Tibial artery (tissue), 4 donors: ENCODE results near the gene HS6ST2.

ENCODE experiments used
- DNase-seq, 2 donors: peaks; one replicate each; pipeline ENCODE4 v3.0.0-alpha.2; 2019
- H3K27ac ChIP-seq, 2 donors: fragments of 200-600 bp; sonication (generic) in 1 of 2; 1 replicate in 1 of 2; 2 replicates in 1 of 2; pipeline ENCODE4 v1.5.1; 2018 to 2019; ENCODE audit warnings: mild to moderate bottlenecking in 1 of 2
- H3K27me3 ChIP-seq, 2 donors: fragments of 200-600 bp; sonication (generic) in 1 of 2; one replicate each; pipeline versions ENCODE4 v1.5.1 to v1.6.0; 2016 to 2019
- H3K36me3 ChIP-seq, 3 donors: fragments of 200-600 bp; sonication (generic) in 2 of 3; one replicate each; pipeline ENCODE4 v1.5.1; 2016 to 2019; ENCODE audit warnings: mild to moderate bottlenecking in 2 of 3
- H3K4me1 ChIP-seq, 4 donors: fragments of 200-600 bp; sonication (generic) in 2 of 4; 1 replicate in 3 of 4; 2 replicates in 1 of 4; pipeline ENCODE4 v1.5.1; 2016 to 2019
- H3K4me3 ChIP-seq, 2 donors: fragments of 200-600 bp; sonication (generic) in 1 of 2; 1 replicate in 1 of 2; 2 replicates in 1 of 2; pipeline ENCODE4 v1.5.1; 2018 to 2019; ENCODE audit warnings: mild to moderate bottlenecking in 2 of 2
- H3K9me3 ChIP-seq, 3 donors: fragments of 200-600 bp; sonication (generic) in 1 of 3; one replicate each; pipeline ENCODE4 v1.5.1; 2016 to 2019
- CTCF ChIP-seq, 2 experiments: fragments of 200-600 bp in 1 of 2; fragments of 450-650 bp in 1 of 2; IDR thresholded peaks; one replicate each; pipeline ENCODE4 v1.5.1; 2017 to 2019; ENCODE audit warnings: antibody characterized with exemption in 2 of 2, mild to moderate bottlenecking in 1 of 2, moderate library complexity in 1 of 2
- intact Hi-C: fragments of 100-400 bp; cut with DNase I; formaldehyde crosslinking; loops from one replicate; pipeline ENCODE4 v1.15.0; 2023; ENCODE audit warnings: low total_unique reads

Gene HS6ST2

DNA sequence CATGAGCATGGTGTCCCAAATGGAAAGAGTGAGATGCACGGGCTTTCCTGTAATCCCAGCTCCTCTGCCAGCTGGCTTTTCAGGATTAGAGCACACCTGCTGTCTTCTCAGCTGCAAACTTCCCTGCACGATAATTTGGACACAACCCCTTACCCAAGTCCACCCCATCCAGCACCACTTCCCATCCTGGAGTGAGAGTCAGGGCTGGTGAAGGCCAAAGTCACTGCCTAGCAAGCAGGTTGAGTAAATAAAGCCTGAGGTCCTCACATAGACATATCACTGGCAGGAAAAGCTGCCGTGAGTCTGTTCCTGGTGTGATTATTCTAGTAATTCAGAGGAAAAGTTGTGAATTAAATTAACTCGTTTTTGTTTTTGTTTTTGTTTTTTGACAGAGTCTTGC is 355.7 kb downstream of the HS6ST2 start:
- Histone ChIP-seq H3K4me3 (no peak overlapping the region), H3K4me1 (no peaks in the 10 kb centered on the region), H3K27ac (no peak overlapping the region), H3K9me3 (no peaks in the 10 kb centered on the region), H3K27me3 (no peaks in the 10 kb centered on the region), H3K36me3 (no peaks in the 10 kb centered on the region)
- TF ChIP-seq CTCF (IDR thresholded peaks at IDR 0.05): no peak
- intact Hi-C loops: no loop called here
- DNase-seq: no peak

DNA sequence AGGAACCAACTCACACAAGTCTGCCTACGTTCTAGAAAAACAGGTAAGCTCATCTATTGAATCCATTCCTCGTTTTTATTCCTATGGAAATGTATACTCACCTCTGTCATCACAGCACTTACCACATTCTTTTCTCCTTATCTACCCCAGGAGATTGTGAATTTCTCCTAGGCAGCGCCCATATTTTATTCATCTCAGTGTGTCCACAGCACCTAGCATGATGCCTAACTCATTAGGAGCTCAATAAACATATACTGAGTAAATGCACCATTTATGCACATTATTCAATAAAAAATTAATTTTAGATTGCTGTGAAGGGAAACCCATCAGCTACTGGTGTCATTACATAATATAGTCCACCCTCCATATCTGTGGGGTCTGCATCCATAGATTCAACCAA is 363.4 kb downstream of the HS6ST2 start:
- Histone ChIP-seq H3K9me3 (no peaks in the 10 kb centered on the region), H3K4me3 (no peak overlapping the region), H3K36me3 (no peaks in the 10 kb centered on the region), H3K4me1 (no peaks in the 10 kb centered on the region), H3K27me3 (no peaks in the 10 kb centered on the region), H3K27ac (no peak overlapping the region)
- no peak for TF ChIP-seq CTCF (IDR thresholded peaks at IDR 0.05)
- intact Hi-C loops: no loop called here
- DNase-seq: no peak

- no peaks in the 10 kb centered on the region for H3K36me3 ChIP-seq
- intact Hi-C loops: no loop called here
- no peaks in the 10 kb centered on the region for H3K27me3 ChIP-seq
- no peak overlapping the region for H3K4me3 ChIP-seq
- no peak overlapping the region for H3K27ac ChIP-seq
- DNase-seq: no peak
- H3K4me1 ChIP-seq: no peaks in the 10 kb centered on the region
- no peak for TF ChIP-seq CTCF (IDR thresholded peaks at IDR 0.05)
- H3K9me3 ChIP-seq: no peaks in the 10 kb centered on the region
Observed at GRCh38 chrX:132594129-132594528, 364.3 kb downstream of the HS6ST2 start.

- no peak for DNase-seq
- Histone ChIP-seq H3K27me3 (no peaks in the 10 kb centered on the region), H3K27ac (no peak overlapping the region), H3K4me3 (no peak overlapping the region), H3K36me3 (no peaks in the 10 kb centered on the region), H3K4me1 (no peaks in the 10 kb centered on the region), H3K9me3 (no peaks in the 10 kb centered on the region)
- intact Hi-C loops: no loop called here
- TF ChIP-seq CTCF (IDR thresholded peaks at IDR 0.05): peak in 1 of 2 experiments; percentile 26
Observed at GRCh38 chrX:132592880-132593279, 365.5 kb downstream of the HS6ST2 start.

DNA sequence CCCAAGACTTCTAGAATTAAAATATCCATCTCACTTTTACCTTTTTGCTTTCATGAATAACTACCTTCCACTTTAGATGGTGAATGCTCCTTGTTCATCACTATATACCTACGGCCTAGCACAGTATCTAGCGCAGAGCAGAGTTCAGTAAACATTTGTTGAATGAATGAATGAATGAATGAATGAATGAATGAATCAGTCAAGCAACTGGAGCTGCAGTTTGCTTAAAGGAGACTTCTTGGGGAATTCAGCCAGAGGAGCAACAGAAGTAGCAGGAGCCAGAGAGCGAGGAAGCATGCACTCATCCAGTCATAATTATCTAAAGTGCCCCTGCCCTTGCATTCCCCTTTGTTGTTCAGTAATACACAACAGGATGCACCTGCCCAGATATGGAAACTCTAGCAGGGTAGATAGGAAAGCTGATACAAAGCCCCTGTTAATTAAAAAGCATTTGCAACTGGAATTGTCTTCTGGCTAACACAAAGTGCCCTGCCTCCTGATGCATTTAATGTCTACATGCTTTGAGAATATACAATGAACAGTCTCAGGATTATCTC is 366.6 kb downstream of the HS6ST2 start:
- Histone ChIP-seq H3K9me3 (no peaks in the 10 kb centered on the region), H3K27me3 (no peaks in the 10 kb centered on the region), H3K4me3 (no peak overlapping the region), H3K4me1 (no peaks in the 10 kb centered on the region), H3K36me3 (no peaks in the 10 kb centered on the region), H3K27ac (no peak overlapping the region)
- intact Hi-C loops: no loop called here
- no peak for DNase-seq
- no peak for TF ChIP-seq CTCF (IDR thresholded peaks at IDR 0.05)
